Lower leg skin (tissue), 4 donors: Measurements from ENCODE around the gene CTPS1. TPM values are rescaled to one million over a fixed set of nuclear protein-coding genes. Genes with fewer than 3 reads are reported as not detected.

Experiments used
- DNase-seq, 2 donors: peaks; one replicate each; pipeline ENCODE4 v3.0.0-alpha.2; 2019; ENCODE audit warnings: low spot score in 2 of 2
- H3K4me3 ChIP-seq: fragments of 200-600 bp; sonication (generic); 2 replicates; pipeline ENCODE4 v1.5.1; 2017; ENCODE audit warnings: mild to moderate bottlenecking, low read depth; ENCODE audit not compliant: poor library complexity, severe bottlenecking
- CTCF ChIP-seq, 3 donors: fragments of 450-650 bp; IDR thresholded peaks; one replicate each; pipeline ENCODE4 v1.5.1; 2016; ENCODE audit warnings: antibody characterized with exemption in 3 of 3, mild to moderate bottlenecking in 3 of 3, moderate library complexity in 2 of 3
- POLR2A ChIP-seq, 2 donors: fragments of 450-650 bp; IDR thresholded peaks; one replicate each; pipeline ENCODE4 v1.6.1; 2016 to 2017; ENCODE audit warnings: antibody characterized with exemption in 2 of 2, mild to moderate bottlenecking in 1 of 2, moderate library complexity in 1 of 2
- WGBS, 2 donors: methylation state at CpG; one replicate each; pipeline ENCODE4 v1.1.5; 2018; 5-methylcytosine and 5-hydroxymethylcytosine counted together
- intact Hi-C: fragments of 100-400 bp; cut with DNase I; formaldehyde crosslinking; loops from one replicate; pipeline ENCODE4 v1.15.0; 2023; ENCODE audit warnings: low total_unique reads
- total RNA-seq, 4 donors: library from RNA; depleted of rRNA; stranded (reverse); fragments of >200 nt; gene quantifications; one replicate each; pipeline ENCODE4 v1.1.0, GENCODE V29; 2016

CTPS1 gene
- total RNA-seq, 4 donors from 2014 or later, result 7.7 to 23.3 (median 8.9) TPM

- no peak overlapping the region for H3K4me3 ChIP-seq
- DNase-seq, result no peak
- 86 to 88% methylated on average over 5 of the region's 5 CpGs for WGBS, 2 donors
- TF ChIP-seq POLR2A (IDR thresholded peaks at IDR 0.05), result no peak
- TF ChIP-seq CTCF (IDR thresholded peaks at IDR 0.05), result no peak
- intact Hi-C loops, result no loop called here
Measured at GRCh38 chr1:41005876-41006275, 26.4 kb downstream of the CTPS1 start.

- intact Hi-C loops, result no loop called here
- 54 to 72% methylated on average over 17 to 19 of the region's 19 CpGs for WGBS, 2 donors
- DNase-seq, result peak in 1 of 2 donors; percentile 51
- H3K4me3 ChIP-seq, result no peak overlapping the region
- TF ChIP-seq CTCF (IDR thresholded peaks at IDR 0.05) (no peak), POLR2A (IDR thresholded peaks at IDR 0.05) (no peak)
Measured at GRCh38 chr1:41006942-41007865, 27.7 kb downstream of the CTPS1 start.

- TF ChIP-seq CTCF (IDR thresholded peaks at IDR 0.05), result no peak
- no peak for TF ChIP-seq POLR2A (IDR thresholded peaks at IDR 0.05)
- WGBS, 2 donors, result 94 to 95% methylated on average over 8 of the region's 8 CpGs
- intact Hi-C loops, result no loop called here
- no peak overlapping the region for H3K4me3 ChIP-seq
- DNase-seq, result no peak
Measured at GRCh38 chr1:41009466-41009865, 30.0 kb downstream of the CTPS1 start.

GRCh38 chr1:41010345-41010744 is 30.8 kb downstream of the CTPS1 start:
- 75 to 85% methylated on average over 1 of the region's 1 CpG for WGBS, 2 donors
- no peak overlapping the region for H3K4me3 ChIP-seq
- intact Hi-C loops, result no loop called here
- no peak for DNase-seq
- no peak for TF ChIP-seq POLR2A (IDR thresholded peaks at IDR 0.05)
- TF ChIP-seq CTCF (IDR thresholded peaks at IDR 0.05), result no peak

- intact Hi-C loops, result no loop called here
- no peak for DNase-seq
- 85 to 91% methylated on average over 6 of the region's 6 CpGs for WGBS, 2 donors
- TF ChIP-seq POLR2A (IDR thresholded peaks at IDR 0.05), result no peak
- TF ChIP-seq CTCF (IDR thresholded peaks at IDR 0.05), result no peak
- H3K4me3 ChIP-seq, result no peak overlapping the region
Measured at GRCh38 chr1:41013024-41013423, 33.5 kb downstream of the CTPS1 start.
